BLaER1 treated with 17β-estradiol and CSF1 and Interleukin-3, amounts not matched to agents 10 nM and 100 nM (cell line): Measurements from ENCODE around the gene ZNF516.
A peak's percentile ranks its signal among the peaks of the same experiment; 100 is the strongest.

Experiments
- H3K27ac ChIP-seq, 11 experiments: shearing (Covaris generic); formaldehyde crosslinking; 2 replicates each; pipeline ENCODE4 v1.8.1; 2022
- H3K27me3 ChIP-seq, 11 experiments: shearing (Covaris generic); formaldehyde crosslinking; 2 replicates each; pipeline ENCODE4 v1.8.1; 2022
- H3K36me3 ChIP-seq, 11 experiments: shearing (Covaris generic); formaldehyde crosslinking; 2 replicates each; pipeline ENCODE4 v1.8.1; 2022
- H3K4me1 ChIP-seq, 10 experiments: shearing (Covaris generic); formaldehyde crosslinking; 2 replicates each; pipeline ENCODE4 v1.8.1; 2022
- H3K4me2 ChIP-seq, 11 experiments: shearing (Covaris generic); formaldehyde crosslinking; 2 replicates each; pipeline ENCODE4 v1.8.1; 2022
- H3K4me3 ChIP-seq, 10 experiments: shearing (Covaris generic); formaldehyde crosslinking; 2 replicates each; pipeline ENCODE4 v1.8.1; 2022
- H3K9ac ChIP-seq, 11 experiments: shearing (Covaris generic); formaldehyde crosslinking; 2 replicates each; pipeline ENCODE4 v1.8.1; 2022
- H3K9me3 ChIP-seq, 11 experiments: shearing (Covaris generic); formaldehyde crosslinking; replicated peaks in 1 of 11; 2 replicates each; pipeline ENCODE4 v1.8.1; 2022
- H4K20me1 ChIP-seq, 11 experiments: shearing (Covaris generic); formaldehyde crosslinking; 2 replicates each; pipeline ENCODE4 v1.8.1; 2022
- Cebpa-rat ChIP-seq, 11 experiments: shearing (Covaris generic); IDR thresholded peaks; 2 replicates each; pipeline ENCODE4 v1.8.1; 2022

Gene ZNF516

GRCh38 chr18:76395609-76396008 lies 99.4 kb downstream of the ZNF516 start:
- Histone ChIP-seq H3K4me1 (peaks cover 15 to 51% (median 25%) of the 10 kb centered on the region in 10 experiments), H4K20me1 (peaks cover 72 to 79% (median 75%) of the 10 kb centered on the region in 11 experiments)

GRCh38 chr18:76394780-76395476 lies 100.1 kb downstream of the ZNF516 start:
- no peak overlapping the region for H3K9ac ChIP-seq
- peaks cover 22 to 51% (median 30%) of the 10 kb centered on the region in 10 experiments for H3K4me1 ChIP-seq
- H3K36me3 ChIP-seq, result peaks cover 0 to 41% (median 20%) of the 10 kb centered on the region in 11 experiments; a peak in 14 of 22 replicates
- peak overlapping the region in 3 of 11 experiments; percentile 35 to 55 (median 42); a peak in 5 of 22 replicates for H3K4me2 ChIP-seq
- TF ChIP-seq Cebpa-rat (IDR thresholded peaks at IDR 0.05), result no peak
- no peak overlapping the region for H3K4me3 ChIP-seq
- peaks cover 72 to 79% (median 75%) of the 10 kb centered on the region in 11 experiments for H4K20me1 ChIP-seq
- H3K27me3 ChIP-seq, result no peaks in the 10 kb centered on the region
- no peak overlapping the region for H3K27ac ChIP-seq
- H3K9me3 ChIP-seq, result peaks cover 0 to 6% (median 0%) of the 10 kb centered on the region in 11 experiments; a peak in 3 of 22 replicates

More at GRCh38 chr18:76395609-76396008, 99.4 kb downstream of the ZNF516 start:
- Histone ChIP-seq H3K9ac (no peak overlapping the region), H3K9me3 (no peaks in the 10 kb centered on the region), H3K27me3 (no peaks in the 10 kb centered on the region), H3K4me2 (peak overlapping the region in 3 of 11 experiments; percentile 35 to 55 (median 42); a peak in 5 of 22 replicates), H3K4me3 (no peak overlapping the region), H3K36me3 (peaks cover 0 to 34% (median 17%) of the 10 kb centered on the region in 11 experiments; a peak in 14 of 22 replicates), H3K27ac (no peak overlapping the region)
- TF ChIP-seq Cebpa-rat (IDR thresholded peaks at IDR 0.05), result no peak

GRCh38 chr18:76392349-76392748 lies 102.7 kb downstream of the ZNF516 start:
- Histone ChIP-seq H3K4me2 (no peak overlapping the region), H3K4me3 (no peak overlapping the region), H3K27me3 (no peaks in the 10 kb centered on the region), H3K9ac (no peak overlapping the region), H4K20me1 (peaks cover 67 to 79% (median 77%) of the 10 kb centered on the region in 11 experiments), H3K36me3 (peaks cover 11 to 58% (median 31%) of the 10 kb centered on the region in 11 experiments; a peak in 19 of 22 replicates), H3K4me1 (peaks cover 36 to 60% (median 47%) of the 10 kb centered on the region in 10 experiments), H3K27ac (no peak overlapping the region), H3K9me3 (peaks cover 7 to 31% (median 14%) of the 10 kb centered on the region in 11 experiments; a peak in 19 of 22 replicates)
- no peak for TF ChIP-seq Cebpa-rat (IDR thresholded peaks at IDR 0.05)

GRCh38 chr18:76391746-76392145 lies 103.3 kb downstream of the ZNF516 start:
- no peak overlapping the region for H3K9ac ChIP-seq
- no peak for TF ChIP-seq Cebpa-rat (IDR thresholded peaks at IDR 0.05)
- peaks cover 36 to 66% (median 49%) of the 10 kb centered on the region in 10 experiments for H3K4me1 ChIP-seq
- H3K9me3 ChIP-seq, result peaks cover 7 to 31% (median 14%) of the 10 kb centered on the region in 11 experiments; a peak in 19 of 22 replicates
- peaks cover 68 to 79% (median 77%) of the 10 kb centered on the region in 11 experiments for H4K20me1 ChIP-seq
- no peak overlapping the region for H3K27ac ChIP-seq
- H3K27me3 ChIP-seq, result no peaks in the 10 kb centered on the region
- H3K36me3 ChIP-seq, result peaks cover 11 to 55% (median 30%) of the 10 kb centered on the region in 11 experiments; a peak in 19 of 22 replicates
- no peak overlapping the region for H3K4me3 ChIP-seq
- H3K4me2 ChIP-seq, result no peak overlapping the region; a peak in 1 of 22 replicates

- Histone ChIP-seq H3K4me2 (peak overlapping the region in 6 of 11 experiments; percentile 34 to 87 (median 68); a peak in 8 of 22 replicates), H3K9me3 (peaks cover 7 to 31% (median 14%) of the 10 kb centered on the region in 11 experiments; a peak in 19 of 22 replicates), H3K9ac (no peak overlapping the region), H3K4me1 (peaks cover 39 to 71% (median 55%) of the 10 kb centered on the region in 10 experiments), H3K4me3 (no peak overlapping the region), H3K27me3 (no peaks in the 10 kb centered on the region), H3K36me3 (peaks cover 11 to 56% (median 23%) of the 10 kb centered on the region in 11 experiments; a peak in 19 of 22 replicates), H4K20me1 (peaks cover 67 to 79% (median 77%) of the 10 kb centered on the region in 11 experiments), H3K27ac (0 out of 22 replicates have a peak overlapping the region, but pooled peaks of 1 of the 11 experiments have one; percentile 34)
- no peak for TF ChIP-seq Cebpa-rat (IDR thresholded peaks at IDR 0.05)
These were observed 104.0 kb downstream of the ZNF516 start for GRCh38 chr18:76391038-76391437.

GRCh38 chr18:76390452-76391035 lies 104.5 kb downstream of the ZNF516 start:
- no peak for TF ChIP-seq Cebpa-rat (IDR thresholded peaks at IDR 0.05)
- Histone ChIP-seq H3K36me3 (peaks cover 11 to 56% (median 25%) of the 10 kb centered on the region in 11 experiments; a peak in 20 of 22 replicates), H3K27me3 (no peaks in the 10 kb centered on the region), H3K9me3 (peaks cover 7 to 31% (median 14%) of the 10 kb centered on the region in 11 experiments; a peak in 19 of 22 replicates), H3K4me1 (peaks cover 44 to 68% (median 57%) of the 10 kb centered on the region in 10 experiments), H3K4me2 (peak overlapping the region; percentile 12 to 87 (median 55); a peak in 19 of 22 replicates), H3K9ac (no peak overlapping the region; a peak in 1 of 22 replicates), H4K20me1 (peaks cover 67 to 79% (median 77%) of the 10 kb centered on the region in 11 experiments), H3K4me3 (no peak overlapping the region), H3K27ac (peak overlapping the region in 1 of 11 experiments; percentile 34; a peak in 2 of 22 replicates)

- Histone ChIP-seq H3K4me3 (no peak overlapping the region), H4K20me1 (peaks cover 68 to 79% (median 78%) of the 10 kb centered on the region in 11 experiments), H3K27me3 (no peaks in the 10 kb centered on the region), H3K36me3 (peaks cover 11 to 55% (median 22%) of the 10 kb centered on the region in 11 experiments; a peak in 20 of 22 replicates), H3K9me3 (peaks cover 7 to 31% (median 14%) of the 10 kb centered on the region in 11 experiments; a peak in 19 of 22 replicates), H3K9ac (peak overlapping the region in 1 of 11 experiments; percentile 32; a peak in 2 of 22 replicates), H3K4me1 (peaks cover 45 to 62% (median 57%) of the 10 kb centered on the region in 10 experiments), H3K4me2 (peak overlapping the region; percentile 12 to 87 (median 55); a peak in 21 of 22 replicates), H3K27ac (peak overlapping the region in 2 of 11 experiments; percentile 15 to 34; a peak in 2 of 22 replicates)
- no peak for TF ChIP-seq Cebpa-rat (IDR thresholded peaks at IDR 0.05)
These were observed 105.3 kb downstream of the ZNF516 start for GRCh38 chr18:76389716-76390115.

GRCh38 chr18:76388891-76389423 lies 106.1 kb downstream of the ZNF516 start:
- Histone ChIP-seq H4K20me1 (peaks cover 69 to 83% (median 80%) of the 10 kb centered on the region in 11 experiments), H3K27me3 (no peaks in the 10 kb centered on the region), H3K9ac (no peak overlapping the region), H3K36me3 (peaks cover 11 to 56% (median 23%) of the 10 kb centered on the region in 11 experiments; a peak in 20 of 22 replicates), H3K4me2 (peak overlapping the region in 10 of 11 experiments; percentile 12 to 87 (median 68); a peak in 9 of 22 replicates), H3K4me1 (peaks cover 45 to 64% (median 57%) of the 10 kb centered on the region in 10 experiments), H3K9me3 (peaks cover 7 to 31% (median 14%) of the 10 kb centered on the region in 11 experiments; a peak in 19 of 22 replicates), H3K4me3 (no peak overlapping the region), H3K27ac (peak overlapping the region in 1 of 11 experiments; percentile 34; a peak in 2 of 22 replicates)
- TF ChIP-seq Cebpa-rat (IDR thresholded peaks at IDR 0.05), result no peak
